ENCODE results near the gene FRMD6. TPM values are rescaled to one million over a fixed set of nuclear protein-coding genes. Genes with fewer than 3 reads are reported as not detected.

The FRMD6 gene
- total RNA-seq, 1 experiment from 2014 or later: 11.4 TPM

- Histone ChIP-seq H3K27me3 (ENCODE audit: insufficient read depth, low read length) (no peaks in the 10 kb centered on the region), H4K20me1 (ENCODE audit: insufficient read depth) (no peaks in the 10 kb centered on the region), H3K27ac (ENCODE audit: low read depth, low read length) (no peak overlapping the region), H3K79me2 (ENCODE audit: insufficient read depth, low read length) (no peaks in the 10 kb centered on the region), H3K9me3 (ENCODE audit: control insufficient read depth in 1 of 2, insufficient read depth in 1 of 2, low read depth in 1 of 2, low read length in 2 of 2) (no peaks in the 10 kb centered on the region), H3K9ac (ENCODE audit: low read length) (no peak overlapping the region), H3K4me1 (ENCODE audit: control insufficient read depth in 1 of 2, insufficient read depth in 2 of 2, low read length in 2 of 2) (peaks cover 0 to 3% of the 10 kb centered on the region in 2 experiments; a peak in 1 of 4 replicates), H3K9me2 (ENCODE audit: insufficient read depth) (no peaks in the 10 kb centered on the region), H3K36me3 (ENCODE audit: control insufficient read depth in 1 of 2, insufficient read depth in 2 of 2, low read length in 2 of 2) (peaks cover 0 to 5% of the 10 kb centered on the region in 2 experiments; a peak in 2 of 4 replicates), H3K4me3 (replicated peaks in 1 of 2; ENCODE audit: low read depth in 1 of 2, low read length in 2 of 2) (no peak overlapping the region), H3K4me2 (ENCODE audit: low read length) (no peak overlapping the region), H2AFZ (ENCODE audit: low read depth, low read length, poor library complexity, severe bottlenecking) (no peak overlapping the region)
- ChIA-PET RAD21 (ENCODE audit: low non-redundant PET in 1 of 2, low total read pairs in 2 of 2, uncharacterized antibody in 2 of 2, unreplicated experiment in 2 of 2) (no interaction called here), CTCF (no interaction called here), POLR2A (no interaction called here)
- intact Hi-C loops (cut with micrococcal nuclease): no loop called here
- no peak for TF ChIP-seq SP1 (IDR thresholded peaks at IDR 0.05; ENCODE audit: low read depth)
- TF ChIP-seq POLR2AphosphoS5 (IDR thresholded peaks at IDR 0.05; ENCODE audit: low read depth, low read length): no peak
- no peak for TF ChIP-seq SRF (IDR thresholded peaks at IDR 0.05; ENCODE audit: low read depth)
- TF ChIP-seq EGR1 (IDR thresholded peaks at IDR 0.05; ENCODE audit: low read depth): no peak
- TF ChIP-seq MAX (IDR thresholded peaks at IDR 0.05): no peak
- no peak for TF ChIP-seq EZH2 (IDR thresholded peaks at IDR 0.05)
- TF ChIP-seq JUND (IDR thresholded peaks at IDR 0.05): no peak
- no peak for TF ChIP-seq ELF1 (IDR thresholded peaks at IDR 0.05; ENCODE audit: borderline replicate concordance, low read depth)
- TF ChIP-seq SIN3A (IDR thresholded peaks at IDR 0.05; ENCODE audit: low read depth): no peak
- no peak for TF ChIP-seq ZNF274 (IDR thresholded peaks at IDR 0.05; ENCODE audit: low read depth, low read length)
- no peak for TF ChIP-seq FOSL1 (IDR thresholded peaks at IDR 0.05; ENCODE audit: low read depth)
- no peak for TF ChIP-seq ZBTB33 (IDR thresholded peaks at IDR 0.05; ENCODE audit: extremely low read depth, insufficient replicate concordance, low read length)
- no peak for TF ChIP-seq YY1 (IDR thresholded peaks at IDR 0.05; ENCODE audit: extremely low read depth, insufficient replicate concordance, low read depth, low read length)
- no peak for TF ChIP-seq ZFX (IDR thresholded peaks at IDR 0.05)
- TF ChIP-seq TCF7L2 (IDR thresholded peaks at IDR 0.05; ENCODE audit: borderline replicate concordance, extremely low read depth, insufficient read depth, insufficient read length): no peak
- TF ChIP-seq CTCF (IDR thresholded peaks at IDR 0.05 in 2 of 3, conservative IDR thresholded peaks at IDR 0.05 in 1 of 3; ENCODE audit: borderline replicate concordance in 1 of 3, insufficient read depth in 1 of 3, low read depth in 2 of 3, low read length in 2 of 3): no peak
- TF ChIP-seq REST (IDR thresholded peaks at IDR 0.05; ENCODE audit: low read depth): no peak
- no peak for TF ChIP-seq POLR2A (IDR thresholded peaks at IDR 0.05; ENCODE audit: borderline replicate concordance, extremely low read depth, insufficient read depth, insufficient read length)
- DNase-seq (ENCODE audit: low read depth, low spot score) (no peak), ATAC-seq (no peak)
- no TSS peak for BruUV-seq (replicated peaks)
Measured at GRCh38 chr14:51719955-51720354, 68.2 kb downstream of the FRMD6 start.

Data from HCT116 (cell line).